Measurements from ENCODE around the gene PPP2R2B.

The PPP2R2B gene

DNA sequence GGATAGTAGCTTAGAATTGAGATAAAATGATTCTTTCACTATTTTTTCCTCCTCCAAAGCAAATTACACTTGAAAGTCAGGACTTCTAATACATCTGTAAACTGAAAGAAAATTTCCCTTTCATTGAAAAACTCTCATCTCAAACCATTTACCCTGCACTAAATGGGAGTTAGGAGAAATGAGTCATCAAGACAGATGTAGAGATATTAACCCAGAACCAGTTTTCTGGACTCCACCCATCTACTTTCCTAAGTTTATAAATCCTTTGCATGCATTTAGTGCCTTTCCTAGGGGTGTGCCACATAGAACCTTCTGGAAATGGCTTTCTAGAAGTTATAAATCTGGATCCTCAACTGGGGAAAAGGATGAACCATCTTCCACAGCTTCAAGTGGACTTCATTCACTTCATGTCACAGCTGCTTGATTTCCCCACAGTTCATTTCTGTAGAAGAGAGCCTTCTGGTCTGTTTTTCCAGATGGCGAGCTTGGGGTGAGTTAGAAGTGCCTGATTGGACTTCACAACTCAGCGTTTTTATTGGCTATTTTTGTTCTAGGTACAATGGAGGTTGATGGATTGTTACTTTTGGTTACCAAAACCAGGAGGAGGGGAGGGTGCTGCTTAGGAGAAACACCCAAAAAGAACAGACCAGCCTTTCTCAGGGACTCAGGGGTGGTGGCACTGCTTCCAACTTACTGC is 290.1 kb downstream of the PPP2R2B start:
- Histone ChIP-seq H3K27me3 (replicated peaks; ENCODE audit: insufficient read depth, low read length) (no peaks in the 10 kb centered on the region), H3K4me1 (ENCODE audit: low read length) (no peaks in the 10 kb centered on the region), H3K36me3 (replicated peaks; ENCODE audit: insufficient read depth, low read length) (no peaks in the 10 kb centered on the region), H3F3A (ENCODE audit: insufficient read depth, low read length) (no peaks in the 10 kb centered on the region), H3K4me3 (ENCODE audit: low read length) (no peak overlapping the region), H3K9ac (ENCODE audit: low read length) (no peak overlapping the region), H3K27ac (ENCODE audit: low read length) (no peak overlapping the region), H3K9me2 (replicated peaks; ENCODE audit: insufficient read depth, low read length) (no peaks in the 10 kb centered on the region), H4K20me1 (ENCODE audit: insufficient read depth, low read length) (no peaks in the 10 kb centered on the region), H2AFZ (ENCODE audit: low read length) (no peak overlapping the region), H3K4me2 (ENCODE audit: low read depth, low read length) (no peak overlapping the region), H3K79me2 (ENCODE audit: low read length) (no peaks in the 10 kb centered on the region), H3K9me3 (replicated peaks; ENCODE audit: insufficient read depth, low read length) (no peaks in the 10 kb centered on the region)
- no peak for DNase-seq
- TF ChIP-seq, protein P1, sequence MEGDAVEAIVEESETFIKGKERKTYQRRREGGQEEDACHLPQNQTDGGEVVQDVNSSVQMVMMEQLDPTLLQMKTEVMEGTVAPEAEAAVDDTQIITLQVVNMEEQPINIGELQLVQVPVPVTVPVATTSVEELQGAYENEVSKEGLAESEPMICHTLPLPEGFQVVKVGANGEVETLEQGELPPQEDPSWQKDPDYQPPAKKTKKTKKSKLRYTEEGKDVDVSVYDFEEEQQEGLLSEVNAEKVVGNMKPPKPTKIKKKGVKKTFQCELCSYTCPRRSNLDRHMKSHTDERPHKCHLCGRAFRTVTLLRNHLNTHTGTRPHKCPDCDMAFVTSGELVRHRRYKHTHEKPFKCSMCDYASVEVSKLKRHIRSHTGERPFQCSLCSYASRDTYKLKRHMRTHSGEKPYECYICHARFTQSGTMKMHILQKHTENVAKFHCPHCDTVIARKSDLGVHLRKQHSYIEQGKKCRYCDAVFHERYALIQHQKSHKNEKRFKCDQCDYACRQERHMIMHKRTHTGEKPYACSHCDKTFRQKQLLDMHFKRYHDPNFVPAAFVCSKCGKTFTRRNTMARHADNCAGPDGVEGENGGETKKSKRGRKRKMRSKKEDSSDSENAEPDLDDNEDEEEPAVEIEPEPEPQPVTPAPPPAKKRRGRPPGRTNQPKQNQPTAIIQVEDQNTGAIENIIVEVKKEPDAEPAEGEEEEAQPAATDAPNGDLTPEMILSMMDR (IDR thresholded peaks at IDR 0.05; ENCODE audit: low read length): no peak
- TF ChIP-seq EZH2 (optimal IDR thresholded peaks at IDR 0.05; ENCODE audit: low read depth, low read length) (no peak), EZH2phosphoT487 (IDR thresholded peaks at IDR 0.05; ENCODE audit: low read length) (no peak)

- Histone ChIP-seq H3K4me3 (ENCODE audit: low read length) (no peak overlapping the region), H3F3A (ENCODE audit: insufficient read depth, low read length) (no peaks in the 10 kb centered on the region), H3K9me3 (replicated peaks; ENCODE audit: insufficient read depth, low read length) (no peaks in the 10 kb centered on the region), H3K9me2 (replicated peaks; ENCODE audit: insufficient read depth, low read length) (no peaks in the 10 kb centered on the region), H3K36me3 (replicated peaks; ENCODE audit: insufficient read depth, low read length) (no peaks in the 10 kb centered on the region), H3K9ac (ENCODE audit: low read length) (no peak overlapping the region), H2AFZ (ENCODE audit: low read length) (no peak overlapping the region), H3K27me3 (replicated peaks; ENCODE audit: insufficient read depth, low read length) (no peaks in the 10 kb centered on the region), H3K4me2 (ENCODE audit: low read depth, low read length) (no peak overlapping the region), H4K20me1 (ENCODE audit: insufficient read depth, low read length) (no peaks in the 10 kb centered on the region), H3K27ac (ENCODE audit: low read length) (no peak overlapping the region), H3K4me1 (ENCODE audit: low read length) (no peaks in the 10 kb centered on the region), H3K79me2 (ENCODE audit: low read length) (no peaks in the 10 kb centered on the region)
- no peak for DNase-seq
- no peak for TF ChIP-seq EZH2phosphoT487 (IDR thresholded peaks at IDR 0.05; ENCODE audit: low read length)
- TF ChIP-seq, protein P1 (IDR thresholded peaks at IDR 0.05; ENCODE audit: low read length): no peak
- no peak for TF ChIP-seq EZH2 (optimal IDR thresholded peaks at IDR 0.05; ENCODE audit: low read depth, low read length)
Measured at GRCh38 chr5:146586752-146587151, 291.8 kb downstream of the PPP2R2B start.

- TF ChIP-seq, protein P1 (IDR thresholded peaks at IDR 0.05; ENCODE audit: low read length): no peak
- TF ChIP-seq EZH2 (optimal IDR thresholded peaks at IDR 0.05; ENCODE audit: low read depth, low read length): no peak
- TF ChIP-seq EZH2phosphoT487 (IDR thresholded peaks at IDR 0.05; ENCODE audit: low read length): no peak
- Histone ChIP-seq H3K79me2 (ENCODE audit: low read length) (no peaks in the 10 kb centered on the region), H3K27ac (ENCODE audit: low read length) (no peak overlapping the region), H4K20me1 (ENCODE audit: insufficient read depth, low read length) (no peaks in the 10 kb centered on the region), H3K4me3 (ENCODE audit: low read length) (no peak overlapping the region), H3K36me3 (replicated peaks; ENCODE audit: insufficient read depth, low read length) (no peaks in the 10 kb centered on the region), H3K9ac (ENCODE audit: low read length) (no peak overlapping the region), H3F3A (ENCODE audit: insufficient read depth, low read length) (no peaks in the 10 kb centered on the region), H3K27me3 (replicated peaks; ENCODE audit: insufficient read depth, low read length) (no peaks in the 10 kb centered on the region), H3K4me2 (ENCODE audit: low read depth, low read length) (no peak overlapping the region), H3K9me2 (replicated peaks; ENCODE audit: insufficient read depth, low read length) (no peaks in the 10 kb centered on the region), H3K9me3 (replicated peaks; ENCODE audit: insufficient read depth, low read length) (no peaks in the 10 kb centered on the region), H3K4me1 (ENCODE audit: low read length) (no peaks in the 10 kb centered on the region), H2AFZ (ENCODE audit: low read length) (no peak overlapping the region)
- DNase-seq: no peak
Measured at GRCh38 chr5:146584750-146585149, 293.8 kb downstream of the PPP2R2B start.
